ENCODE measurements around the gene AMPD2.
"Not testable (repeated sequence)": the region's sequence is repeated elsewhere in the genome, so short reads cannot be mapped to it uniquely, and the experiment has no call there.

AMPD2 gene

DNA sequence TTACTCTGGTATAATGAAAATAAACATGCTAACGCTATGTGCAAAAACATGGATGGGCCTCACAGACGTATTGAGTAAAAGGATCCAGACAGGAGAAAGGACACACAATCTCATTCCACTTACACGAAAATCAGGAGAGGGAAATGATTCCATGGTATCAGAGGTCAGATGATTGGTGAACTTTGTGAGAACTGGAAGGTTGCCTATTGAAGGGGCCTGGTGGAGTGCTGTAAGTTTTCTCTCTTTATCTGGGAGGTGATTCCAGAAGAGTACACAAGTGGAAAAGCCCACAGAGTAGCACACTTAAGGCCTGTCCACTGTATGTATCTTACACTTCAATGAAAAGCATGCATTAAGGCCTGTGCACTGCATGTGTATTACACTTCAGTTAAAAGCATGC, 57.8 kb downstream of the AMPD2 start:
- no peak overlapping the region for H3K27ac ChIP-seq
- H3K4me3 ChIP-seq (ENCODE audit: low read depth, low read length), result no peak overlapping the region
- DNase-seq, result no peak
- in situ Hi-C loops (cut with HindIII; ENCODE audit: low pct_ligation_motif_present, low sequenced_read_pairs), result no loop called here
- no peaks in the 10 kb centered on the region for H3K27me3 ChIP-seq (replicated peaks)
- TF ChIP-seq, protein P1, sequence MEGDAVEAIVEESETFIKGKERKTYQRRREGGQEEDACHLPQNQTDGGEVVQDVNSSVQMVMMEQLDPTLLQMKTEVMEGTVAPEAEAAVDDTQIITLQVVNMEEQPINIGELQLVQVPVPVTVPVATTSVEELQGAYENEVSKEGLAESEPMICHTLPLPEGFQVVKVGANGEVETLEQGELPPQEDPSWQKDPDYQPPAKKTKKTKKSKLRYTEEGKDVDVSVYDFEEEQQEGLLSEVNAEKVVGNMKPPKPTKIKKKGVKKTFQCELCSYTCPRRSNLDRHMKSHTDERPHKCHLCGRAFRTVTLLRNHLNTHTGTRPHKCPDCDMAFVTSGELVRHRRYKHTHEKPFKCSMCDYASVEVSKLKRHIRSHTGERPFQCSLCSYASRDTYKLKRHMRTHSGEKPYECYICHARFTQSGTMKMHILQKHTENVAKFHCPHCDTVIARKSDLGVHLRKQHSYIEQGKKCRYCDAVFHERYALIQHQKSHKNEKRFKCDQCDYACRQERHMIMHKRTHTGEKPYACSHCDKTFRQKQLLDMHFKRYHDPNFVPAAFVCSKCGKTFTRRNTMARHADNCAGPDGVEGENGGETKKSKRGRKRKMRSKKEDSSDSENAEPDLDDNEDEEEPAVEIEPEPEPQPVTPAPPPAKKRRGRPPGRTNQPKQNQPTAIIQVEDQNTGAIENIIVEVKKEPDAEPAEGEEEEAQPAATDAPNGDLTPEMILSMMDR (IDR thresholded peaks at IDR 0.05; ENCODE audit: low read depth, low read length, missing control alignments), result no peak
- no peaks in the 10 kb centered on the region for H3K36me3 ChIP-seq (replicated peaks)

DNA sequence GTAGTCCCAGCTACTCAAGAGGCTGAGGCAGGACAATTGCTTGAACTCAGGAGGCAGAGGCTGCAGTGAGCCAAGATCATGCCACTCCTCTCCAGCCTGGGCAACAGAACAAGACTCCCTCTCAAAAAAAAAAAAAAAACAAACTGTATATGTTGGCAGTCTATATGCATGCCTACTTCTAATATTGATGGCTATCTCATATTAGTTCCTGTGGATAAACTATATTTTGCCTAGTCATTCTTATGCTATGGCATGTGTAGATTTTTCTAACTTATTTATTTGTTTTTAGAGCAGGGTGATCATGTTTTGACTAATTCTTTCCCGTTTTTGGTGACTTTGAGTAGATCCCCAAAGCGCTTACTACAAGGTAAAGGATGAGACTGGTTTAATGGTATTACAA, 59.0 kb downstream of the AMPD2 start:
- in situ Hi-C loops (cut with HindIII; ENCODE audit: low pct_ligation_motif_present, low sequenced_read_pairs); H3K27me3 ChIP-seq (replicated peaks); H3K27ac ChIP-seq; H3K4me3 ChIP-seq (ENCODE audit: low read depth, low read length); H3K36me3 ChIP-seq (replicated peaks); DNase-seq: not testable (repeated sequence)
